HFF-Myc (cell line): ENCODE measurements around the gene SOX12.
"Not testable (repeated sequence)": the region's sequence is repeated elsewhere in the genome, so short reads cannot be mapped to it uniquely, and the experiment has no call there.

Experiments used
- DNase-seq: peaks from one replicate; pipeline ENCODE4 v3.0.0-alpha.2; 2011; ENCODE audit warnings: low read depth; ENCODE audit errors: extremely low read depth
- H3K4me3 ChIP-seq: replicated peaks from 2 replicates; pipeline ENCODE4 v1.5.1; 2011; ENCODE audit warnings: low read depth, mild to moderate bottlenecking, control low read depth, low read length
- TF ChIP-seq, protein P1 (sequence below): IDR thresholded peaks from 2 replicates; pipeline ENCODE4 v1.5.1; 2012; ENCODE audit warnings: mild to moderate bottlenecking, low read depth, low read length, control low read depth; ENCODE audit errors: missing control alignments

Gene SOX12

DNA sequence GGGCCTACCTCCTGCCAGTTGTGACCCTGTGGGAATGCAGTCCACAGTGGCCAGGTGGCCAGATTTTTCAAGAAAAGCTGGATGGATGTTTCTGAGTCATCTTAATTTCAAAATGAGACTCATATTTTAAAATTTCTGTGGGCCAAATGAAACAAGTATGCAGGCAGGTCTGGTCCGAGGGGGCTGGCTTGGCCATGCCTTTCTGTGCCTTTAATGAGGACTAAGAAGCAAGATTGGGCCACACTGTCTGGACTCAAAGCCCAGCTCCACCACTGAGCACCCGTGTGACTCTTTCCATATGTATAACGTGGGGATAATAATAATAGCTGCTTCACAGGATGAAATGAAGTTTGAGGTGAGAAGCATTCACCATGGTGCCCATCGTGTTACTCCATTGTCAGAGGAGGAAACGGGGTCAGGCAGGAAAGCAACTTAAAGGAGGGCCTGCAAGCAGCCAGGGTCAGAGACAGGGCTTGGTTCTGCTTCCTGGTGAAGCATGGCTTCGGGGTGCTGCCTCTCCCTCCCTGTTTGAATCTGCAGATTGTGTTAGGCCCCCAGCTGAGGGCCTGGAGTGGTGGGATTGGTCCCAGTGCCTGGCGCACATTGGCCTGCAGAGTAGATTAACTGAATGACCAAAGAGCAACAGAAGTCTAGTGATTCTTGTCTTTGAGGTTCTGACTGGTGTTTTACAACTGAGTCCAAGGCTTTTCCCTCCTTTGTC, 3.8 kb downstream of the SOX12 start:
- DNase-seq: no peak
- TF ChIP-seq, protein P1, sequence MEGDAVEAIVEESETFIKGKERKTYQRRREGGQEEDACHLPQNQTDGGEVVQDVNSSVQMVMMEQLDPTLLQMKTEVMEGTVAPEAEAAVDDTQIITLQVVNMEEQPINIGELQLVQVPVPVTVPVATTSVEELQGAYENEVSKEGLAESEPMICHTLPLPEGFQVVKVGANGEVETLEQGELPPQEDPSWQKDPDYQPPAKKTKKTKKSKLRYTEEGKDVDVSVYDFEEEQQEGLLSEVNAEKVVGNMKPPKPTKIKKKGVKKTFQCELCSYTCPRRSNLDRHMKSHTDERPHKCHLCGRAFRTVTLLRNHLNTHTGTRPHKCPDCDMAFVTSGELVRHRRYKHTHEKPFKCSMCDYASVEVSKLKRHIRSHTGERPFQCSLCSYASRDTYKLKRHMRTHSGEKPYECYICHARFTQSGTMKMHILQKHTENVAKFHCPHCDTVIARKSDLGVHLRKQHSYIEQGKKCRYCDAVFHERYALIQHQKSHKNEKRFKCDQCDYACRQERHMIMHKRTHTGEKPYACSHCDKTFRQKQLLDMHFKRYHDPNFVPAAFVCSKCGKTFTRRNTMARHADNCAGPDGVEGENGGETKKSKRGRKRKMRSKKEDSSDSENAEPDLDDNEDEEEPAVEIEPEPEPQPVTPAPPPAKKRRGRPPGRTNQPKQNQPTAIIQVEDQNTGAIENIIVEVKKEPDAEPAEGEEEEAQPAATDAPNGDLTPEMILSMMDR: no peak
- H3K4me3 ChIP-seq: peak overlapping the region; percentile 67

DNA sequence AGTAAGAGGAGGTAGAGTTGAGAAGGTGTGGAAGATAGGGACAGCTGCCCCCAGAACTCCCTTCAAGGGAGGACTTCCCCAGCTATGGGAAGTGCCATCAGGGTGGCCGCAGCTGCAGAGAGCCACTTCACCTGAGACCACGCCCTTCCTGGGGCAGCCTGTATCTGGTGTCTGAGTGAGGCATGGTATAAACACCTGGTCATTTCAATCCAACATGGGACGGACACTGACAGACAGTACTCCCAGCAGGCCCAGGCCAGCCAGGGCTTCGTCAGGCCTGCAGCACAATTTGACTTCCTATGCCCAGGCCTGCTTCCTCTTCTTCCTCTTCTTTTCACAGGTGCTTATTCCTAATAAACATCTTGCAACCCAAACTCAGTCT, 4.5 kb downstream of the SOX12 start:
- H3K4me3 ChIP-seq: no peak overlapping the region
- DNase-seq: no peak
- TF ChIP-seq, protein P1: no peak

DNA sequence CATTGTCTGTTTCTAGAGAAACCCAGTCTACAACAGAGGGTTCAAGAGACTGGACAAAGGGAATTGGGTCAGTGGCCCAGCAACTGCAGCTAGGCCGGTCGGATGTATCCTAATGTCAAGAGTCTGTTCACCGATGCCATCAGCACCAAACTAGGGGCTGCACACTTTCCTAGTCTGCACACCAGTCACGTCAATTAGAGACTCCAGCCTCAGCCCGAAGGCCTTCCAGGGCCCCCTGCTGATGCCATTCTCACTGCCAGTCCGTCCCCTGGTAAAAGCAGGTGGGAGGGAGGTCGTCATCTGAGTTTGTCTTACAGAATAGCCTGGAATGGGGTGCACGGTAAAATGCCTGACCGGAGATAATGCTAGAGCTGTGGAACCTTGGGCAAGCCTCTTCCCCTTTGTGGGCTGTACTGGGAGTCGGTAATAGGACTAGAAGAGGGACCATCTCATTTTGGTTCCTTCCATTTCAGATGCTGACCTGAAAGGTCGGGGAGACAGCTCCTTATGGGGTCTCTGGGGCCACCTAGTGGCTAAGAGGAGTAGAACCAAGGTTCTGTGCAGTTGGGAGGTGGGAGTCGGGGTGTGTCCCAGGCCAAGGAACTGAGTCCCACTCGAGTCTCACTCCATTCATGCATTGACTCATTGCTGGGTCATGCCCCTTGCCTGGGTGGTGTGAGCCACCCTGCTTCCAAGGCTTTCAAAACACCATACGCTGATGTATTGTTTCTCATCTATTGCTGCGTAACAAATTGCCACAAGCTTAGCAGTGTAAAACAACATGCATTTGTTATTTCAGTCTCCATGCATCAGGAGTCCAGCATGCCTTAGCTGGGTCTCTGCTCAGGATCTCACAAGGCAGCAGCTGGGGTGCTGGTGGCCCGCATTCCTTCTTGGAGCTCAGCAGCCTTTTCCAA, 5.1 kb downstream of the SOX12 start:
- no peak for DNase-seq
- no peak overlapping the region for H3K4me3 ChIP-seq
- TF ChIP-seq, protein P1: peak; percentile 94

DNA sequence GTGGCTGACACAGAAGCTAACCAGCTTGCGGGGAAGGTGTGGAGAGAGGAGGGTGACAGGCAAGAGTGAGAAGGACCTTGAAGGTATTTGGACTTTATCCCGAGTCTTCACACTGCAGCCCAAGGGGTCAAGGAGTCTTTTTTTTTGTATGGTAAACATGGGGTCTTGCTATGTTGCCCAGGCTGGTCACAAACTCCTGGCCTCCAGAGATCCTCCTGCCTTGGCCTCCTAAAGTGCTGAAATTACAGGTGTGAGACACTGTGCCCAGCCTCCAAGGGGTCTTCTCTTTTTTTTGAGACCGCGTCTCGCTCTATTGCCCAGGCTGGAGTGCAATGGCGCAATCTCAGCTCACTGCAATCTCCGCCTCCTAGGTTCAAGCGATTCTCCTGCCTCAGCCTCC, 9.2 kb downstream of the SOX12 start:
- H3K4me3 ChIP-seq: no peak overlapping the region
- DNase-seq: no peak
- TF ChIP-seq, protein P1: no peak

DNA sequence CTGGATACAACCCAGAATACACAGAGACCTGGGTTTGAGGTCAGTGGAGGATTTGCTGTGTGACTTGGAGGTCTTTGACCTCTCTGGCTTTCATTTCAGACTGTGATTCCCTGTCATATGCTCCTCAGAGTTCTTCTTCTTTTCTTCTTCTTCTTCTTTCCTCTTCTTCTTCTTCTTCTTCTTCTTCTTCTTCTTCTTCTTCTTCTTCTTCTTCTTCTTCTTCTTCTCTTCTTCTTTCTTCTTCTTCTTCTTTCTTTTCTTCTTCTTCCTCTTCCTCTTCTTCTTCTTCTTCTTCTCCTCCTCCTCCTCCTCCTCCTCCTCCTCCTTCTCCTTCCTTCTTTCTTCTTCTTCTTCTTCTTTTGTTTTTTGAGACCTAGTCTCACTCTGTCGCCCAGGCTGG, 10.7 kb downstream of the SOX12 start:
- DNase-seq, H3K4me3 ChIP-seq: not testable (repeated sequence)

DNA sequence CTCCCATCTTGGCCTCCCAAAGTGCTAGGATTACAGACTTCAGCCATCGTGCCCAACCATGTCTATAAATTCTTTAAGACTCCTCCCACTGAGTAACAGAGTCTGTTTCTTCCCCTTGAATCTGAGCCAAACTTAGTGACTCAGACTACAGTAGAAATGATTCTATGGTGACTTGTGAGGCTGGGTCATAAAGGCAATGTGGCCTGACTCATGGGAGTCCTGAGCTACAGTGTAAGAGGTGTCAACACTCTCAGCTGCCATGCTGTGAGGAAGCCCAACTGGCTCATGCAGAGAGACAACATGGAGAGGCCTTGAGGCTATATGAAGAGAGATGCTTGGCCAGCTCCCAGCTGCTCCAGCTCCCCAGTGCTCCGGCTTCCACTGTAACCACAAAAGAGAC, 16.3 kb downstream of the SOX12 start:
- H3K4me3 ChIP-seq: no peak overlapping the region
- peak; percentile 87 for DNase-seq
- TF ChIP-seq, protein P1: no peak

DNA sequence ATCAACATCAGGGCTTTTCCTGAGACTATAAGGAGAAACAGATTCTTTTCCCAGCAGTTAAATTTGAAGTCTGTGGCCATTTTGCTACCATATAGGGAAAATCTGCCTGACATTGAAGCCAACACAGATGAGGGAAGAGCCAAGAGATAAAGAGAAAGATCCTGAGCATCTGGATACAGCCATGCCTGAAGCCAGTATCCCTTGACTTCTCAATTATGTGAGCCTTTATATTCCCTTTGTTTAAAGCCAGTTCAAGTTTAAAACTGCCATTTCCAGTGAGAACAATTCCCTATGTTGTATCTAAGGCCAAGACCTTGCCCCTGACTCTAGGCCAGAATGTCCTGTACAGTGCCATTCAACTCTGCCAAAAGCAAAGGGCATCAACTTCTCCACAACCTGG, 17.8 kb downstream of the SOX12 start:
- no peak overlapping the region for H3K4me3 ChIP-seq
- TF ChIP-seq, protein P1: no peak
- DNase-seq: no peak
